Activated effector memory CD4-positive, alpha-beta T cell treated with Interleukin-2 at 50 U/mL for 16 hours (primary cell): ENCODE data around the gene PREX1.

Experiments used
- DNase-seq: peaks from one replicate; pipeline ENCODE4 v3.0.0-alpha.2; 2020

Gene PREX1

DNA sequence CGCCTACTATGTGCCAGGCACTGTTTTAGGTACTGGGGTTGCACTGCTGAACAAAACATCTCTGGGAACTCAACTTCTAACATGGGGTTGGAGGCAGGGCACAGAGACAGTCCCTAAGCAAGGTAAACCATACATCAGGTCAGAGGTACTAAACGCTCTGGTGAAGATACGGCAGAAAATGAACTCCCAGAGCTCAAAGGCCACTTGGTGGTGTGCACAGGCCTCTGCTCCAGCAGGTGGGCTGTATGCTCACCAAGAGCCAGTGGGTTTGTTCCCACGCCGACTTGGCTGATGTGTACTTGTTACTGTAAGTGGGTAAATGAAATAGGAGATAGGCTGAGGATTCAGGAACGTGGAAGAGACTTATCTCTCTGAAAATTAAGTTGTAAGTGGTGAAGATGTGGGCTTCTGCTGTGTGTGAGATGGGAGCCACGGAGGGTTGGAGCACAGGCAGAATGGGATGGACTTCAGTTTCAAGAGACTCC, 133.4 kb downstream of the PREX1 start:
- no peak for DNase-seq

DNA sequence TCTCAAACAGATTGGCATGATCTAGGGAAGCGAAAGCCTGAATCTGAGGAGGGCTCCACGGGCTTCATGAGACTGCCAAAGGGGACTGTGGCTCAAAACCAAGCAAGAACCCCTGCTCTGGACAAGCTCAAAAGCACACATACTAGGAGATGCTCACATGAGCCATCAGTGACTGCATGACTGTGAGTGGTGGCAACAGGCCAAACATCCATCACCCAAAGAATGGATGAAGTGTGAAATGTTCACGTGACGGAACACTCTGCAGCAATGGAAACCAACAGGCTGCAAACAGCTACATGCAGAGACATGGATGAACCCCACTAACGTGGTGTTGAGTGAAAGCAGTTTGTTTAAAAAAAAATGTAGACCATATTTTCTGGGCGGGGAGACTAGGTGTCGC, 136.3 kb downstream of the PREX1 start:
- DNase-seq: no peak

DNA sequence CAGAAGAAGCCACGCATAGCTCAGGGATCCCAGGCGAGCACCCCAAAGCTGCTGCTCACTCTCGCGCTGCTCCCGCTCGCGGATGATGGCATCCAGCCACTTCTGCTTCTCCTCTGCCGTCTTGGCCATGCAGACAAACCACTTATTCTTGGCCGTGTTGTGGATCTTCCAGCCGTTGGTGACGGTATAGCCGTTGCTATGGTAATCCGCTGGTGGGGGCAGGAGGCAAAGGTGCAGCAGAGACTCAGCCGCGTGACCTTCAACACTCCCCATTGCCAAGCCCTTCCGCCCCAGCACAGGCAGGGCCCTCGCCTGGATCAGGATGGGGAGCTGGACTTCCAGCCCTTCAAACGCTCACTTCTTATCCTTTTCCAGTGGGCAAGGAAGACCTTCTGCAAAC, 136.9 kb downstream of the PREX1 start:
- no peak for DNase-seq

DNA sequence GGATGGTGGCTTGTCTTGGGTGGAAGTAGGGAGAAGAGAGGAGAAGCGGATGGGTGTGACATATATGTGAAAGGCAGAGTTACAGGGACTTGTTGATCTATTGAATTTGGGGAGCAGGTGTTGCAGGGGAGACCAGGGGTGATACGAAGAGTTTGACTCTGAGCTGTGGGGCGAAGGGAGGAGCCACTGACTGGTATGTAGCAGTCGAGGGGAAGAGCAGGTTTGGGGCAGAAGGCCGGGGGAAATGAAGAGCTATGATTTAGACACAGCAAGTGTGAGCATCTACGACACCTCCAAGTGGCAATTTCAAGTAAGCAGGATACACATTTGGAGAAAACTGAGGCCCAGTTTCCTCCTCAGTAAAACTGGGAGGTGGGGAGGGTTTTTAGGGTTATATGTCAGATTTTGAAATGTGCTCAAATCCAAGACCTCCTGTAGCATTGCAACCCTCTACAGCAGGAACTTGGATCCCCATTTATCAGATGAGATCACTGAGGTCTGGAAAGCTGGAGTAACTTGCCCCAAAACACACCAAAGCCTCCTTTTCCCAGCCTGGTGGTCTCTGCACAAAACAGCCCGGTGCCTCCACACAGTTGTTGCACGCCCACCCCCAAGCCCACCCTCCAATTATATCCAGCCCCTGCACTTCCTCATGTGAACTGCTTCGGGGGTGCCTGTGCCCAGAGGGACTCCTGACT, 137.8 kb downstream of the PREX1 start:
- DNase-seq: no peak

DNA sequence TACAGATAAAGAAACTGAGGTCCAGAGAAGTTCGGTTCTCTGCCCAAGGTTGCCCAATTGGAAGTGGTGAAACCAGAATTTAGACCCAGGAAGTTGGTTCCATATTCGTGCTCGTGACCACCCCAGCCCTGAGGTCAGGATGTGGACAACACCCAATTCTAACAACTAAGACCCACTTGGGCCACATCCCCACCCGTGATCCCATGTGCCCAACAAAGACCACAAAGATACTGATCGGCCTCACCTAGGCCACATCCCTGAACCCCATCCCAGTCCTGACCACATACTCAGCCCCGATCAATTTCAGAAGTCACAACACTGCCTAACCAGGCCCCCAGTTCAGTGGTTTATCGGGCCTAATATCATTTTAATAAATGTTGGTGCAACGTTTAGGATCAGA, 138.4 kb downstream of the PREX1 start:
- no peak for DNase-seq

DNA sequence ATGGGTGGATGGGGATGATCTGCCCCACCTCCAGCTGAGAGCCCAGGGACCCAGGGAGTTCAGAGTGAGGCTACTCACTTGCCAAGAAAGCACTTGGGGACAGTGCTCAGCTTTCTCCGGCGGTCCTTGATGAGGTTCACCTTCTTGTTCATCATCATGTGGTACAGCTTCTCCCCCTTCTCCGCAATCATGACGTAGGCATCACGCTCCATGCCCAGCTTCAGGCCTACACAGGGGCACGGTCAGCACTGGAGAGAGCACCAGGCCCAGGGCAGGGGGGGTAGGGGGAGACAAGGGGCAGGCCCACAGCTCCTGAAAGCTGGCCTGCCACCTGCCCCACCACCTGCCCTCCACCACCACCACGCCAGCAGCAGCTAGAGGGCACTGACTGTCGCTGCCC, 139.2 kb downstream of the PREX1 start:
- no peak for DNase-seq

DNA sequence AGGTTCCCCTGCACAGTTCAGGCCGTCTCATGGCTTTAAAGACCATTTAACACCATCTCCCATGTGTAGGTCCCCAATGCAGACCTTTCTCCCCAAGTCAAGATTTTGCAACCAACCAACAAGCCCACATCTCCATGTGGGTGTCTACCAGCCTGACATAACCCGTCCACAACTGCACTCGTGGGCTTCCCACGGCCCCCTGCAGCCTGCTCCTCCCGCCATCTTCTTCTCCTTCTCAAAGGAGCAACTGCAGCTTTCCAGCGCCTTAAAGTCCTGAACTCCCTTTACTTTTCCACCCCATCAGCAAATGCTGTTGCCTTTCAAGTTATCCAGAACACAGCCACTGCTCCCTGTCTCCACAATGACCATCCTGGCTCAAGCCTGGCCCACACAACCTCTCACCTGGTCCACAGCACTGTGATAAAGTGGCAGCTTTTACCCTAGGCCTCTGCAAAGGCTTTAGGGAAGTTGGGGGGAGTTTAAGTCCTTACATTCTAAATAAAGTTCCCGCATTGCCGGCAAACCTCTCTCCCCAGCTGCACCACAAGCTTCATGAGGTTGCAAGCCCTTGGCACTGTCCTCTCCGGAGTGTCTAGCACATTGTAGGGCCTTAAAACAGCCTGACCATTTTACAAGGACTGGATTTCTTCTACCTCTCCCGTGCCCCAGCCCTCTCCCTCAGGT, 140.5 kb downstream of the PREX1 start:
- no peak for DNase-seq

DNA sequence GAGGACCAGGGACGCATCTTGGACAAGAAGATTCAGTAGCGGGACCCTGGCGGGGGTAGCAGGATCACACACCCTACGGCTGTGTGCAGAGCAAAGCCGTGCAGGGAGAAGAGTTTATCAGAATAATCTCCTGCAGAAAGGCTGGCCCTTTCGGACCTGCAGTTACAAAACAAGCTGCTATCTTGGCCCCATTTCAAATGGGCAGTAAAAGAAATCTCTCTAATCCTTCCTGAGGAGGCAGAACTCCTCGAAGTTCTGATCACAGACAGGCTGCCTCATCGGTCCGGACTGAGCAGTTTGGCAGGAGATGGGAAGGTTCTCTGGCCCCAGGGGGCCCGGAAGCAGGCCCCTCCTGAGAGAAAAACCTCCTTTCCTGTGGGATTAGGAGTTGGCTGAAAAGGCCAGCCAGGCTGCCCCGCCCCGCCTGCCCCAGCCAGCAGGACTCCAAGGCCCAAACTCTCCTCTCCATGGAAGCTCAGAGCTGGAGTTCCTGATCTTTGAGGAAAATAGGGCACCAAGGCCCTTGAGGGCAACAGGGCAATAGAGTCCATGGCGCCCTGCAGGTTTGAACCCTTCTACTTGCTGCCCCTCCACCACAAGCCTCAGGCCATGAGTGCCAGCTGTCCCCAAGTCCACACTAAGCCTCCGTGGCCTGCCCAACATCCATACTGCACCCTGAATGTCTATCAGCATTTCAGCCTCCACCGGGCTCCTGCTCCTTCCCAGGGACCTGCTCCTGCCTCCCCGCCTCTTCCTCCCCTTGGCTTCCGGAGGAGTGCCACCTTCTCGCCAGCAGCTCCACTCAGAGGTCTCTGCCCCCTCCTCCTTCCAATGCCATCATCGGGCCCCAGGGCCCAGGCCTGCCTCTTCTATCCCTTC, 141.3 kb downstream of the PREX1 start:
- DNase-seq: no peak

DNA sequence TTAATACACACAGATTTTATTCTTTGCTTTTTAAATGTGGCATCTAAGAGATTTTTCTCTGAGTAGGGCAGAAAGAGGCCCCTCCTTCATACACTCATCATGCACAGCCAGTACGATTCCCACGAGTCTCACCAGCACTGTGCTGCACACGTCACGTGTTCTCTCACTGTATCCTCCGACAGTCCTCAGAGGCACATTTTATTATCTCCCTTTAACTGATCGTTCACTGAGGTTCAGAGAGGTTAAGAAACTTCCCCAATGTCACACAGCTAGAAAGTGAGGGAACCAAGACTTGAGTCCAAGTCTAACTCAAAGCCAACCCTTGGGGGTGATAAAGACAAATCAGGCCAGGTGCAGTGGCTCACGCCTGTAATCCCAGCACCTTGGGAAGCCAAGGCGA, 142.5 kb downstream of the PREX1 start:
- no peak for DNase-seq

DNA sequence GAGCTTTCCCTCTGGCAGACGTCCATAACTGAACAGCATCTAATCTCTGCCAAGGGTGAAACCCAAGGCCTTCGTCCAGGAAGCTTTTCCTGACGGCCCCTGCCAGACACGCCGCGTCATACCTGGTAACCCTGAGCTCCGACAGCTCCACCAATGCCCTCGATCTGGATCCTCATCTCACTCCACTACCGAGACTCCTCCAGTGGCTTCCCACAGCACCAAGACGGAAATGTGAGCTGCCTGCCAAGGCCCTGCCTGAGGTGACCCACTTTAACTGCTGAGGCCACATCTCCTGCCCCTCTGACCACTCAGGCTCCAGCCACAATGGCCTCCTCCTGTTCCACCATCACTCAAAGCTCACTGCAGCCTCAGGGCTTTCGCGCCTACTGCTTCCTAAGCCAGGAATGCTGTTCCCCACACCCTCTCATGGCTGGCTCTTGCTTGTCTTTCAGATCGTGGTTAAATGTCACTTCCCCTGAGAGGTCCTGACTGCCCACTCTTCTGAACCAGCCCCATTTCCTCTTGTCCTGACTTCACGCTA, 143.2 kb downstream of the PREX1 start:
- no peak for DNase-seq

DNA sequence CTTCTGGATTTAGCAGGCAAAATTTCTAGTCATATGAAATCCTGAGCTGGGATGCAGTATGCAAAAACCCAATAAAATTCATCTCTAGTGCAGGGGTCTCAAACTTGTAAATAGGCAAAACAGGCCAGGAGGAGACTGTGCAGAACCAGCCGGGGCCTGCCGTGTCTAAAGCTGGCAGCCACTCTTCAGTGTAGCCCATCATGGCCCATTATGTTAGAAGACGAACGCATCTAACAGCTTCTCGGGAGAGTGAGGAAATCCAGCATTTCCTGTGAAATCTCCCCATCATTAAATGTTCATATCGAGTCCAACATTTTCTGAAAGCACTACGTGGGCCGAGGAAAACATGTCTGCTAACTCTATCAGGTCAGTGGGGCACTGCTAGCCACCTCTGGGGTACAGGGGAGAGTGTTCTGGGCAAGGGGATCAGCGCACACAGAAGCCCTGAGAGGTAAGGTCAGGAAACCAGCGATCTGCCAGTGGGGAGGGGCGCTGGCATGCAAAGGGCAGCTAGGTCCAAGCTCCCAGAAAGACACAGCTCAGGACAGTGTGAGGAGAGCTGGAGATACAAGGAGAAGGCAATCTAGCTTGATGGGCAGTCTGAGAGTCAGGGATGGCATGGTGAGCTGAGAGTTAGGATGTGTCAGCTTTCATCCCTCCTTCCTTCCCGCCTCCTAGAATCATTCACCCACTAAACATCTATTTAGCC, 144.2 kb downstream of the PREX1 start:
- no peak for DNase-seq

DNA sequence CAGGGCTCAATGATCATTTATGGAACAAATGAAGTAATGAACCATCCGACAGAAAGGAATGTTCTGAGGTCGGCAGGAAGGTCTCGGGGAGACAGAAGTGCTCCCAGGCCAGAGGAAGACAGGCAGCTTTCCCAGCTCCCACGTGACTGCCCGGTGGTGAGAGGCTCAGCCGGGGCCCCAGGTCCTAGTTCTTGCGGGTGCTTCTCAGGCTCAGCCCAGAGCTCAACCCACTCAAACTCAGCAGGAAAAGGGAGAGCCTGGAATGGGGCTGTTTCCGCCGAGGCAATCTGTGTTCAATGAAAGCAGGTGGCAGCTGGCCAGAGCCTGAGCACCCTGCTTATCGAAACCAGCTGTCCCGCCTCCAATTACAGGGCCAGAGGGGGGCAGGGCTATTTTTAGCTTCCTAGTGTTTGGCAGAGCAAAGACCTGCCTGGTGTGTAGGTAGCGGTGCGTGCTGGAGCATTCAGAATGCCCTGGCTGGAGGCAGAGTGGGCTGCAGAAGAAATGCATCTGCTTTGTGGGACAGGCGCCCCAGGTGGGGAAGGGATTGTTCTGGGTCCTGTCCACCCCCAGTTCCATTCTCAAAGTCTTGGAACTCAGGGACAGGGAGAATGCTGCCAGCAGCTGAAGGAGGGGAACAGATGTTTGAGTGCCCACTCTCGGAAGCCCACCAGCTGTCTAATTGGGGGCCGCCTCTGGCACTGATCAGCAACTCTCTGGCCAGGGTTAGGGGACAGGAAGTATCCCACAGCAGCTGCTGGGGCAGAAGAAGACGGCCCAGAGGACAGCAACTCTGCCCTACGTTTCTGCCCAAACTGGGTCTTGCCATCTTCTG, 145.1 kb downstream of the PREX1 start:
- no peak for DNase-seq

DNA sequence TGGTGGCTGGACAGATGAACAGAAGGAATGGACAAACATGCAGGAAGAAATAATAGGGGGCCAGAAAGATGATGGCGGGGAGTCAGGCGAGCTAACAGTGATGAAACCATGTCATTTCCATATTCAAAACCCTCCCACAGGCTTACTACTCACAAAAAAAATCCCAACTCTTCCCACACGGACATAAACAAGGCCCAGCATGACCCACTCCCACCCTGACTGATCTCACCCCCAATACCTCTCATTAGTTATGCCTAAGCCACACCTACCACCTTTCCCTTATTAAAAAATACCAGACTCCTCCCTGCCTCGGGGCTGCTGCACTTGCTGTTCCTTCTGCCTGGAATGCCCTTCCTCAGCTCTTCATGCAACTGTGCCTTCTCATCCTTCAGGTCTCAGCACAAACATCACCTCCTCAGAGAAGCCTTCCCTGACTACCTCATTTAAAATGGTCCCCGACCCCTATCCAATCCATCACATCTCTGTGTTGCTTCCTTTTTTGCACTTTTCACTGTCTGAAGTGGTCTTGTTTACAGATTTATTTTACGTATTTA, 145.8 kb downstream of the PREX1 start:
- DNase-seq: no peak

DNA sequence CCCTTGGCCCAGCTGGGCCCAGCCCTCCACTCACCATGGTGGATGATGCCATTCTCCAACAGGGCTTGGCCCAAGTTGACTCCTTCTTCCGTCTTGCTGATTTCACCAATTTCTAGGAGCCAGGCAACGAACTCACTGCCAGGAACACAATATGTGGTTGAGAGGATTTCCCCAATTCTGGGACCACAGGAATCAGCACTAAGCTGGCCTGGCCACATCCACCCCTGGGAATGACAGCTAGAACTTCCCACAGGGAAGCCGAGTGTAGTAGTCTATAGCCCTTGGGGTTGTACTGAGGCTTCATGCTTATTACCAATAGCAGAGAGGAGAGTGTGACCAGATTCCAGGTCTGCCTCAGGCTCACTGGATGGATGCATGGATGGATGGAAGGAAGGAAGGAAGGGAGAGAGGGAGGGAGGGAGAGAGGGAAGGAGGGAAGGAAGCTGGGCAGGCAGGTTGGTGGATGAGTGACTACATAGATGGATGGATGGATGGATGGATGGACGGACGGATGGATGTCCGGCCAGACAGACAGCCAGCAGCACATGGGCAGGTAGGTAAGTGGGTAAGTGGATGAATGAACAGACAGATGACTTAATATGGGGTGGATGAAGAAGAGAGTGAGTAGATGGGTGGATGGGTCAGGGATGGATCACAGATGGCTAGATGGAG, 146.5 kb downstream of the PREX1 start:
- DNase-seq: no peak

DNA sequence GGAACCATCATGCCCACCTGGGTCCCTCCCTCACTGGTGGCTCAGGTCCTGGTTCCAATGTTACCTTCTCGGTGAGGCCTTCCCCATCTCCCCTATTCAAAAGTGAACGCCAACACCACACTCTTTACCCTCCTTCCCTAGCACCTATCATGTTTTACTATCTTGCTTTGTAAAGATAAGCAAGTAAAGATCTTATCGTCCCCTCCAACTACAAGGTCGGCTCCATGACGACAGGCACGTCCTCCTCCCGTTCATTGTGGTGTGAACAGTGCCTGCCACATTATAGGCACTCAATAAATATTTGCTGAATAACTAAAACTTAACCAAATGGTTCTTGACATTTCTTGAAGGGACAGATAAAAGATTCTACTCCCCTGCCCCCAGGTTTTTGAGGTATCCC, 147.1 kb downstream of the PREX1 start:
- DNase-seq: no peak

DNA sequence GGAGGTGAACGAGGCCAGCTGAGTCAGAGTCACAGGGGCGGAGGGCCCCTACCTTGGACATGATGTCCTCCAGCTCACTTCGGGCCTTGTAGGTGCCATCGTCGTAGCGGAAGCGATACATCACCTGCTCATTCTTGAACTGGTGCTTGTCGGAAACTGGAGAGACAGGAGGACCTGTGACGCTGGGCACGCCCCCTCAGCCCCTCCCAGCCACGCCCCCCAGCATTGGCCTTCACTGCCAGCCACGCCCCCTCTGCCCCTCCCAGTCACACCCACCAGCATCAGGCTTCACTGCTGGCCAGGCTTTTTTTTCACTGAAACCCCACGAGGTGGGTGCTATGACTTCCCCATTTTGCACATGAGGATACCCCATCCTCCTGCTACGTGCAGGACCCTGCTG, 148.2 kb downstream of the PREX1 start:
- DNase-seq: no peak

DNA sequence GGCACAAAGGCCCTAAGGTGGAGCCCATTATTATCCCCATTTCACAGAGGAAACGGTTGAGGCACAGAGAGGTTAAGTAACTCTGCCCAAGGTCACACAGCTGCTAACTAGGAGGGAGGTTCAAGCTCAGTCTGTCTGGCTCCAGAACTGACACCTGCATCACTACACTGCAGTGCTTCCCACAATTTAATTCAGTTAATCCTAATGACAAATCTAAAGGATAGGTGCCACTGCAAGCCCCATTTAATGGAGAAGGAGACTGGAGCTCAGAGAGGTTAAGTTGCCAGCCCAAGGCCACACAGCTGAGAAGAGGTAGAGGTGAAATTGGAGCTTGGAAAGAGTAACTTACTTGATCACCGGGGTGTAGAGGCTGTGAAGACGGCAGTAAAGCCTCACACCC, 148.8 kb downstream of the PREX1 start:
- DNase-seq: no peak

DNA sequence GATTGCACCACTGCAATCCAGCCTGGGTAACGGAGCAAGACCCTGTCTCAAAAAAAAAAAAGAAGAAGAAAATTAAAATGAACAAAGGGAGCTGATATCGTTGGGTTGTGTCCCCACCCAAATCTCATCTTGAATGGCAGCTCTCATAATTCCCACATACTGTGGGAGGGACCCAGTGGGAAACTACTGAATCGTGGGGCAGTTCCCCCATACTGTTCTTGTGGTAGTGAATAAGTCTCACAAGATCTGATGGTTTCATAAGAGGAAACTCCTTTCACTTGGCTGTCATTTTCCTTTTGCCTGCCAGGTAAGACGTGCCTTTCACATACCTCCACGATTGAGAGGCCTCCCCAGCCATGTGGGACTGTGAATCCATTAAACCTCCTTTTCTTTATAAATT, 149.4 kb downstream of the PREX1 start:
- no peak for DNase-seq

DNA sequence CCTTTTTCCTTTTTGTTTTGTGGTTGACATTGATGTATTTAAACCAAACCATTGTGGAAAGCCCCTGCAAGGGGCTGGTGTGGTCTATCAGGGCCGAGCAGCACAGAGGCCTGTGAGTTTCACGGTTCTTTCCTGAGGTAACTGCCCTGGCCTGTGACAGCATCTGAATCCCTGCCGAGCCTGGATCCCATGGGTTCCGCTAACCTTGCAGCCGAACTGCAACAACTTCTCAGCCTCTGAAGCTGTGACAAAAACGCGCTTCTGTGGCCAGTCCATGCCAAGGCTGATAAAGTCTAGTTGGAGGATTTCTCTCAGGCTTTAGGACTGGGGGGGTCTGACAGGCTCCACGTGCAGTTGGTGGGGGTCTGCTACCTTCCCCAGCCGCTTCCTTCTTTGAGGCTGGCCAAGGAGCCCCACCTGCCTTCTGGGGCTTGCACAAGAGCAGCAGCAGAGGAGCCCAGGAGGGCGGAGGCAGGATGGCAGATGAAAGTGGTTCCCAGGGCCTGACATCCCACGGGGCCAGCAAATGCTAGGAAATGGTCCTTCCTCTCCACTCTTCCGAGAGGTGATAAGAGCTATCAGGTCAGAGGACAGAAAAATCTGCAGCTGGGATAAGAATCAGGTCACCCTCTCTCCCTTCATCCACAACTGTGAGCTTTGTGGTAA, 150.9 kb downstream of the PREX1 start:
- DNase-seq: no peak

DNA sequence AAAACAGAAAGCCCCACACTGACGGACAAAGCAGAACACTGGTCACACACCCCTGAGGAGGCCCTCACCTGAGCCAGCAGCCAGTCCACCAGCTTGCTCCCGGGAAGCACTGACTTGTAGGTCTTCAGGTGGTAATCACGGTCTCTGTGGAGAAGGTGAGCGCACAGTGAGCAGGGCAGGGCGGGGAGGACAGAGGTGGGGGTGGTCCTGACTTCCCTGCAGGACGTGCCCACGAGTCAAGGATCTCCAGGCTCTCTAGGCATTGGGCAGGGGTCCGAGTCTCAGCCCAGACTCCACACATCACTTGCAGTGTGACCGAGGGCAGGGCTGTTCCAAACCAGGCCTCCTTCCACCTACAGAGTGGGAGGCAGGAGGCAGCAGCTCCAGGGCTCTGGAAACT, 151.7 kb downstream of the PREX1 start:
- DNase-seq: no peak
